Upper lobe of left lung (tissue), 4 donors: ENCODE measurements around the gene USP10.

Experiments
- POLR2A ChIP-seq, 4 donors: fragments of 450-650 bp; IDR thresholded peaks; one replicate each; pipeline ENCODE4 v1.5.1; 2016 to 2017; ENCODE audit warnings: antibody characterized with exemption in 4 of 4, mild to moderate bottlenecking in 2 of 4
- TF ChIP-seq, protein P1 (sequence below), 6 experiments: fragments of 450-650 bp in 4 of 6; fragments of 200-600 bp in 2 of 6; sonication (generic) in 2 of 6; IDR thresholded peaks; one replicate each; pipeline ENCODE4 v1.5.1; 2016 to 2019; ENCODE audit warnings: antibody characterized with exemption in 6 of 6

DNA sequence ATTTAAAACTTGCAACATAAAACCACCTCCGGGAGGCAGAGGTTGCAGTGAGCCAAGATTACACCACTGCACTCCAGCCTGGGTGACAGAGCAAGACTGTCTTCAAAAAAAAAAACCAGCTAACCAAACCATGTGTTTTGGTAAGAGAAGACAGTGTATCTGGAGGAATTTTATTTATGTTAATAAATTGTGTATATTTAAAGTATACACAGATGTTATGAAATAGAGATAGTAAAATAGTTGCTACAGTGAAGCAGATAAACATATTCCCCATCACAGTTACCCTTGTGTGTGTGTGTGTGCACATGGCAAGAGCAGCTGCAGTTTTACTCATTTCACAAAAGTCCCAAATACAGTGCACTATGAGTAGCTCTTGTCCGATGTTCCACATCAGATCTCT, 65.2 kb downstream of the USP10 start:
- TF ChIP-seq, protein P1, sequence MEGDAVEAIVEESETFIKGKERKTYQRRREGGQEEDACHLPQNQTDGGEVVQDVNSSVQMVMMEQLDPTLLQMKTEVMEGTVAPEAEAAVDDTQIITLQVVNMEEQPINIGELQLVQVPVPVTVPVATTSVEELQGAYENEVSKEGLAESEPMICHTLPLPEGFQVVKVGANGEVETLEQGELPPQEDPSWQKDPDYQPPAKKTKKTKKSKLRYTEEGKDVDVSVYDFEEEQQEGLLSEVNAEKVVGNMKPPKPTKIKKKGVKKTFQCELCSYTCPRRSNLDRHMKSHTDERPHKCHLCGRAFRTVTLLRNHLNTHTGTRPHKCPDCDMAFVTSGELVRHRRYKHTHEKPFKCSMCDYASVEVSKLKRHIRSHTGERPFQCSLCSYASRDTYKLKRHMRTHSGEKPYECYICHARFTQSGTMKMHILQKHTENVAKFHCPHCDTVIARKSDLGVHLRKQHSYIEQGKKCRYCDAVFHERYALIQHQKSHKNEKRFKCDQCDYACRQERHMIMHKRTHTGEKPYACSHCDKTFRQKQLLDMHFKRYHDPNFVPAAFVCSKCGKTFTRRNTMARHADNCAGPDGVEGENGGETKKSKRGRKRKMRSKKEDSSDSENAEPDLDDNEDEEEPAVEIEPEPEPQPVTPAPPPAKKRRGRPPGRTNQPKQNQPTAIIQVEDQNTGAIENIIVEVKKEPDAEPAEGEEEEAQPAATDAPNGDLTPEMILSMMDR (IDR thresholded peaks at IDR 0.05) = no peak
- TF ChIP-seq POLR2A (IDR thresholded peaks at IDR 0.05) = no peak
